Hepatocyte (in vitro differentiated cells): ENCODE data around the gene KIRREL3.

ENCODE experiments used
- CTCF ChIP-seq: fragments of 200-600 bp; sonication (generic); IDR thresholded peaks from 2 replicates; pipeline ENCODE4 v1.5.1; 2016; ENCODE audit warnings: antibody characterized with exemption, mild to moderate bottlenecking; ENCODE audit not compliant: poor library complexity
- EZH2 ChIP-seq: fragments of 200-600 bp; sonication (generic); IDR thresholded peaks from 2 replicates; pipeline ENCODE4 v1.6.1; 2016; ENCODE audit warnings: antibody characterized with exemption, mild to moderate bottlenecking, borderline replicate concordance

GRCh38 chr11:126781942-126782341 lies 218.6 kb downstream of the KIRREL3 start:
- TF ChIP-seq CTCF, result no peak
- TF ChIP-seq EZH2, result no peak
